Left ventricle myocardium inferior (tissue), 1 donor: Measurements from ENCODE around the gene SNX32. TPM values are rescaled to one million over a fixed set of nuclear protein-coding genes. Genes with fewer than 3 reads are reported as not detected.

Experiments used
- DNase-seq: peaks from one replicate; pipeline ENCODE4 v3.0.0-alpha.2; 2020
- H3K27ac ChIP-seq: fragments of 200-600 bp; replicated peaks from 2 replicates; pipeline ENCODE4 v1.8.0; 2021
- H3K27me3 ChIP-seq: fragments of 200-600 bp; 2 replicates; pipeline ENCODE4 v1.8.0; 2021; ENCODE audit warnings: low read depth
- H3K36me3 ChIP-seq: fragments of 200-600 bp; 2 replicates; pipeline ENCODE4 v1.8.0; 2021
- H3K4me1 ChIP-seq: fragments of 200-600 bp; 2 replicates; pipeline ENCODE4 v1.8.0; 2021
- H3K4me3 ChIP-seq: fragments of 200-600 bp; 2 replicates; pipeline ENCODE4 v1.8.0; 2021; ENCODE audit warnings: mild to moderate bottlenecking, moderate library complexity
- H3K9me3 ChIP-seq: fragments of 200-600 bp; replicated peaks from 2 replicates; pipeline ENCODE4 v1.8.0; 2021
- intact Hi-C: fragments of 100-400 bp; cut with micrococcal nuclease; formaldehyde crosslinking; loops from one replicate; pipeline ENCODE4 v1.11.0; 2022
- total RNA-seq: library from RNA; stranded (reverse); fragmentation: NEBNext Ultra II Directional; extraction: Animal tissue kit (Norgen Biotek cat#: 25700); gene quantifications from one replicate; pipeline ENCODE4 v1.2.1, GENCODE V29; 2021
- TF ChIP-seq, protein P1 (sequence below): fragments of 200-600 bp; IDR thresholded peaks from 2 replicates; pipeline ENCODE4 v1.8.0; 2021; ENCODE audit warnings: antibody characterized with exemption, mild to moderate bottlenecking, borderline replicate concordance
- donor health status: DM: no; HTN: yes; CAD: no; lungs with severe emphysema.

Gene SNX32
- total RNA-seq, 1 donor from 2014 or later, result not detected

DNA sequence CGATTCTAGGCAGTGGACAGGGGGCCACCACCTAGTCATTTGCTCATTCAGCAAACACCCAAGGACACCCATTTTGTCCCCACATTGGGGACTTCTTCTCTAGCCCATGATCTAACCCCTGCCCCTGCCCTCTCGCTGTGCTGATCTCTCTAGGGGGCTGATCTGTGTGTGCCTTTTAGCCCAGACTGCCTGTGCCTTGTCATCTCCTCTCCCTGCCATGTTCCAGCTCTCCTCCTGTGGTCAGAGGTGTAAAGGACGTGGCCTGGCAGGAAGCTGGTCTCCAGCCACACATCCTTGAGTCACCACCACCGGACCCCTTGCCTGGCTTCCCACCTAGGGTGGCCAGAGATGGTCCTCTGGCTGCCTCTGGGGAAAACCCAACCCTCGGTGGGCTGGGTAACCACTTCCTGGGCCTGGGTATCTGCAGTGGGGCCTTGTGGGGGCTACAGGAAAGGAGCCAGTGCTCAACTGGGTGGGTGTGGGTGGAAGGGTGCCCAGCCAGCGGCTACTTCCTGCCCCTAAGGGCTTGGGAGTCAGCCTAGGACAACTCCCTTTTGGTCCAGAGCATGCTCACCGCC is 47.2 kb downstream of the SNX32 start:
- intact Hi-C loops, result loop anchor here (10.0 kb wide), 1 partner anchor 114 kb away; no protein-coding TSS in a partner anchor
- no peak overlapping the region for H3K4me3 ChIP-seq
- H3K27me3 ChIP-seq, result no peaks in the 10 kb centered on the region
- H3K4me1 ChIP-seq, result peaks cover 14% of the 10 kb centered on the region
- DNase-seq, result no peak
- H3K27ac ChIP-seq, result no peak overlapping the region
- no peaks in the 10 kb centered on the region for H3K9me3 ChIP-seq
- TF ChIP-seq, protein P1, sequence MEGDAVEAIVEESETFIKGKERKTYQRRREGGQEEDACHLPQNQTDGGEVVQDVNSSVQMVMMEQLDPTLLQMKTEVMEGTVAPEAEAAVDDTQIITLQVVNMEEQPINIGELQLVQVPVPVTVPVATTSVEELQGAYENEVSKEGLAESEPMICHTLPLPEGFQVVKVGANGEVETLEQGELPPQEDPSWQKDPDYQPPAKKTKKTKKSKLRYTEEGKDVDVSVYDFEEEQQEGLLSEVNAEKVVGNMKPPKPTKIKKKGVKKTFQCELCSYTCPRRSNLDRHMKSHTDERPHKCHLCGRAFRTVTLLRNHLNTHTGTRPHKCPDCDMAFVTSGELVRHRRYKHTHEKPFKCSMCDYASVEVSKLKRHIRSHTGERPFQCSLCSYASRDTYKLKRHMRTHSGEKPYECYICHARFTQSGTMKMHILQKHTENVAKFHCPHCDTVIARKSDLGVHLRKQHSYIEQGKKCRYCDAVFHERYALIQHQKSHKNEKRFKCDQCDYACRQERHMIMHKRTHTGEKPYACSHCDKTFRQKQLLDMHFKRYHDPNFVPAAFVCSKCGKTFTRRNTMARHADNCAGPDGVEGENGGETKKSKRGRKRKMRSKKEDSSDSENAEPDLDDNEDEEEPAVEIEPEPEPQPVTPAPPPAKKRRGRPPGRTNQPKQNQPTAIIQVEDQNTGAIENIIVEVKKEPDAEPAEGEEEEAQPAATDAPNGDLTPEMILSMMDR, result no peak
- H3K36me3 ChIP-seq, result peaks cover 33% of the 10 kb centered on the region

DNA sequence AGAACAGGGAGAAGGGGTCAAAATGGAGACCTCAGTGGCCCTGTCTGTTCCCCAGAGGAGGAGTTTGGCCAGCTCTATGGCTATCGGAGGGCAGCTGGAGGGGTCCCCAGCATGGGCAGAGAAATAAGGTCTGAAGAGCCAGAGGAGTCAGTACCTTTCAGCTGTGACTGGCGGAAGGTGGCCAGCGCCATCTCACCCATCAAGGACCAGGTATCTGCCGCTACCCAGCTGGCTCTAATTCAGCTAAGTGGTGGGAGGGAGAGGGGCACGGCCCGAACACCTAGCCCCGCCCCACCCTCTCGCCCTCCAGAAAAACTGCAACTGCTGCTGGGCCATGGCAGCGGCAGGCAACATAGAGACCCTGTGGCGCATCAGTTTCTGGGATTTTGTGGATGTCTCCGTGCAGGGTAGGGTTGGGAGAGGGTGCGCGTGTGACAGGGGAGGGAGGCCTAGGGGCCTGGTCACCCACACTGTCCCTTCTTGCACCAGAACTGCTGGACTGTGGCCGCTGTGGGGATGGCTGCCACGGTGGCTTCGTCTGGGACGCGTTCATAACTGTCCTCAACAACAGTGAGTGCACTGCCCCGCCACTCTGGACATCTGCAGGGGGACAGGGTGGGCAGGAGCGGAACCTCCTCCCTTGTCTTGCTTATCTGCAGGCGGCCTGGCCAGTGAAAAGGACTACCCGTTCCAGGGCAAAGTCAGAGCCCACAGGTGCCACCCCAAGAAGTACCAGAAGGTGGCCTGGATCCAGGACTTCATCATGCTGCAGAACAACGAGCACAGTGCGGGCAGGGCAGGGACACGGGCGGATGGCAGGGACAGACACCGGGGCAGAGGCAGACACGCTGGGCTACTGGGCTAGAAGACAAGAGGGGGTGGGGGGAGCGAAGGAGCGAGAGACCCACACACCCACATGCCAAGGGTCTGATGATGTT is 48.6 kb downstream of the SNX32 start:
- Histone ChIP-seq H3K27me3 (no peaks in the 10 kb centered on the region), H3K27ac (no peak overlapping the region), H3K9me3 (no peaks in the 10 kb centered on the region), H3K36me3 (peaks cover 44% of the 10 kb centered on the region), H3K4me3 (no peak overlapping the region), H3K4me1 (peaks cover 24% of the 10 kb centered on the region)
- intact Hi-C loops, result loop anchor here (10.0 kb wide), 1 partner anchor 112 kb away; no protein-coding TSS in a partner anchor
- TF ChIP-seq, protein P1, result no peak
- no peak for DNase-seq

DNA sequence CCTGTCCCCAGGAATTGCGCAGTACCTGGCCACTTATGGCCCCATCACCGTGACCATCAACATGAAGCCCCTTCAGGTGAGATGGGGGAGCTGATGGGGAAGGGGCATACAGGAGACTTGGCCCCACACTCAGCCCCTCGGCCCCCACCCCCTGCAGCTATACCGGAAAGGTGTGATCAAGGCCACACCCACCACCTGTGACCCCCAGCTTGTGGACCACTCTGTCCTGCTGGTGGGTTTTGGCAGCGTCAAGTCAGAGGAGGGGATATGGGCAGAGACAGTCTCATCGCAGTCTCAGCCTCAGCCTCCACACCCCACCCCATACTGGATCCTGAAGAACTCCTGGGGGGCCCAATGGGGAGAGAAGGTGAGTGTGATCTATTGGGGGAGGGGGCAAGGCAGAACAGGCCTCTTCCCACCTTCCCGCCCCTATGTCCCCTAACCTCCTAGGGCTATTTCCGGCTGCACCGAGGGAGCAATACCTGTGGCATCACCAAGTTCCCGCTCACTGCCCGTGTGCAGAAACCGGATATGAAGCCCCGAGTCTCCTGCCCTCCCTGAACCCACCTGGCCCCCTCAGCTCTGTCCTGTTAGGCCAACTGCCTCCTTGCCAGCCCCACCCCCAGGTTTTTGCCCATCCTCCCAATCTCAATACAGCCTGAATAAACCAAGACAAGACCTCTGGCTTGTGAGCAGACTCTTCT is 49.4 kb downstream of the SNX32 start:
- Histone ChIP-seq H3K27ac (no peak overlapping the region), H3K36me3 (peaks cover 44% of the 10 kb centered on the region), H3K4me3 (no peak overlapping the region), H3K4me1 (peaks cover 32% of the 10 kb centered on the region), H3K27me3 (no peaks in the 10 kb centered on the region), H3K9me3 (no peaks in the 10 kb centered on the region)
- no peak for DNase-seq
- intact Hi-C loops, result loop anchor here (10.0 kb wide), 1 partner anchor 112 kb away; no protein-coding TSS in a partner anchor
- TF ChIP-seq, protein P1, result no peak

DNA sequence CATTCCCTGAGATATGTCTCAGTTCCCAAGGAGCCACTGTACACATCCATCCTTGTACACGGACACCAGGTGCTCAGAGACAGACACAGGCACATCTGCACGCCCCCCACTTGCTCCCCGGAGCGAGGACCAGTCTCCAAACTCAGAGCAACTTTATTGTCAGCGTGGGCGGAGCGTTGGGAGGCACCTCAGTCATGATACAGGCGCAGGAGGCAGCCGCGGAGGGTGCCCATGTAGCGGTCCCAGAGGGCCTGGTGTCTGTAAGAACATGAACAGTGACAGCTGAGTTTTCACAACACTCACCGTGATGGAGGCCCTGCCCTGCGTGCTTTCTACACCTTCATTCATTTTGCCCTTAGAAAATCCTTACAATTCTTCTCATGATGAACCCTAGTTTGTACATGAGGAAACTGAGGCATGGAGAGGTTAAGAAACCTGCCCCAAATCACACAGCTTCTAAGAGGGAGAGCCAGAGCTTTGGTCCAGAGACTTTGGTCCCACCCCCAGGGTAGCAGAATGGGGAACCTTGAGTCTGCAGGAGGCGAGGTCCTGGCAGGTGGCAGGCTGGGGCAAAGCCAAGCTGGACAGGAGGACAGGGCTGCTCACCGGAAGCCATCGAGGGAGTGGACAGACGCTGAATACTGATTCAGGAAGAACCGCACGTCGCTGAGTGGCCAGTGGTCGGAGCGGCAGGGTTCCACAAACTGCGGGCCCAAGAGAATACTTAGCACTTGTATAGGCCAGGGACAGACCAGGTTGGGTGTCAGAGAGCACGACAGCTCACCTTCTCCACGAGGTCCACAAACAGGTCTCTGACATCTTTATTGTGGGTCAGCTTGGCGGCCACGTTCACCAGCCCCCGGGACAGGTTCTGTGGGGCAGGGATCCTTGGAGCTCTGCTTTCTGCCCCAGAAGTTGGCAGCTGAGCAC is 50.3 kb downstream of the SNX32 start:
- TF ChIP-seq, protein P1, result no peak
- Histone ChIP-seq H3K4me1 (peaks cover 38% of the 10 kb centered on the region), H3K4me3 (no peak overlapping the region), H3K27ac (no peak overlapping the region), H3K9me3 (no peaks in the 10 kb centered on the region), H3K27me3 (no peaks in the 10 kb centered on the region), H3K36me3 (peaks cover 44% of the 10 kb centered on the region)
- DNase-seq, result no peak
- intact Hi-C loops, result loop anchor here (10.0 kb wide), 1 partner anchor 111 kb away; no protein-coding TSS in a partner anchor
